GM12878 (cell line): ENCODE data around the gene STX7. TPM values are rescaled to one million over a fixed set of nuclear protein-coding genes. Genes with fewer than 3 reads are reported as not detected.

Experiments used
- ATAC-seq: fragments of 200-7000 bp; cut with Tn5 transposase; 3 replicates; pipeline ENCODE4 v1.9.1; 2020; ENCODE audit warnings: mild to moderate bottlenecking, moderate library complexity
- BruUV-seq: library from RNA; stranded (reverse); fragments of 400-500 nt; replicated peaks from 2 replicates; lab custom pipeline; 2021; lab: Mats Ljungman, UMichigan
- CTCF ChIA-PET: fragments of 300-600 bp; sonication (Branson Sonifier 250); formaldehyde crosslinking; extraction: SDS; loops from one replicate; lab custom pipeline; 2021; ENCODE audit warnings: inconsistent platforms; lab: Yijun Ruan, JAX
- POLR2A ChIA-PET: fragments of 350-600 bp; formaldehyde crosslinking; extraction: SDS; loops from one replicate; lab custom pipeline; 2021; ENCODE audit warnings: inconsistent platforms; lab: Charles Lee
- RAD21 ChIA-PET: fragments of 300-600 bp; sonication (Branson Sonifier 250); formaldehyde crosslinking; loops from one replicate; lab custom pipeline; 2023; ENCODE audit warnings: antibody characterized with exemption; ENCODE audit not compliant: unreplicated experiment; lab: Charles Lee
- SMC1A ChIA-PET: fragments of 300-600 bp; sonication (Branson Sonifier 250); formaldehyde crosslinking; loops from one replicate; lab custom pipeline; 2023; ENCODE audit not compliant: unreplicated experiment, uncharacterized antibody; lab: Charles Lee
- DNase-seq: peaks from one replicate; pipeline ENCODE4 v3.0.0-alpha.2; 2011; ENCODE audit warnings: low read depth, low spot score
- FAIRE-seq: peaks from 3 replicates; lab custom pipeline; 2011; peaks lifted over from hg19 to GRCh38; lab: Jason Lieb, UNC
- H2AFZ ChIP-seq: 2 replicates; pipeline ENCODE4 v1.6.0; 2011; ENCODE audit warnings: low read depth, low read length, control low read depth; ENCODE audit not compliant: control insufficient read depth
- H3K27ac ChIP-seq: 2 replicates; pipeline ENCODE4 v1.5.1; 2011; ENCODE audit warnings: control low read depth; ENCODE audit not compliant: control insufficient read depth, insufficient read depth
- H3K27me3 ChIP-seq, 2 experiments: replicated peaks in 1 of 2; 2 replicates each; pipeline versions ENCODE4 v1.6.0 to v1.6.1; 2011; ENCODE audit warnings: low read length in 1 of 2; ENCODE audit not compliant: control insufficient read depth in 2 of 2, insufficient read depth in 2 of 2
- H3K36me3 ChIP-seq, 2 experiments: 2 replicates each; pipeline ENCODE4 v1.5.1; 2011; ENCODE audit warnings: low read length in 1 of 2; ENCODE audit not compliant: control insufficient read depth in 2 of 2, insufficient read depth in 2 of 2
- H3K4me1 ChIP-seq: 2 replicates; pipeline ENCODE4 v1.6.1; 2011; ENCODE audit warnings: mild to moderate bottlenecking, low read length, moderate library complexity, mixed read lengths; ENCODE audit not compliant: control insufficient read depth, insufficient read depth
- H3K4me2 ChIP-seq: 2 replicates; pipeline ENCODE4 v1.6.0; 2011; ENCODE audit warnings: control low read depth; ENCODE audit not compliant: control insufficient read depth, insufficient read depth
- H3K4me3 ChIP-seq: fragments of 200-600 bp; sonication (generic); 2 replicates; pipeline ENCODE4 v1.5.1; 2016
- H3K79me2 ChIP-seq: 2 replicates; pipeline ENCODE4 v1.6.0; 2011; ENCODE audit warnings: low read length; ENCODE audit not compliant: control insufficient read depth, insufficient read depth
- H3K9ac ChIP-seq: 2 replicates; pipeline ENCODE4 v1.8.0; 2011; ENCODE audit warnings: low read length, control low read depth, mixed read lengths; ENCODE audit not compliant: control insufficient read depth, insufficient read depth
- H3K9me3 ChIP-seq: replicated peaks from 3 replicates; pipeline ENCODE4 v1.5.1; 2011; ENCODE audit warnings: mild to moderate bottlenecking, low read length; ENCODE audit not compliant: control insufficient read depth, insufficient read depth
- H4K20me1 ChIP-seq: 2 replicates; pipeline ENCODE4 v1.6.0; 2011; ENCODE audit not compliant: control insufficient read depth, insufficient read depth
- EGR1 ChIP-seq, 2 experiments: IDR thresholded peaks; 1 replicate in 1 of 2; 2 replicates in 1 of 2; pipeline ENCODE4 v1.6.1; 2011 to 2012; ENCODE audit warnings: low read depth in 2 of 2, low read length in 2 of 2, borderline replicate concordance in 1 of 2, mild to moderate bottlenecking in 1 of 2, moderate library complexity in 1 of 2
- FOS ChIP-seq: IDR thresholded peaks from 3 replicates; pipeline ENCODE4 v1.6.1; 2011; ENCODE audit warnings: borderline replicate concordance; ENCODE audit not compliant: insufficient read length; ENCODE audit errors: extremely low read depth
- FOXK2 ChIP-seq: fragments of 450-650 bp; IDR thresholded peaks from 2 replicates; pipeline ENCODE4 v1.6.1; 2017; ENCODE audit warnings: mild to moderate bottlenecking, moderate library complexity
- KLF5 ChIP-seq: fragments of 450-650 bp; IDR thresholded peaks from 2 replicates; pipeline ENCODE4 v1.6.1; 2014; ENCODE audit warnings: mild to moderate bottlenecking; ENCODE audit not compliant: partially characterized antibody
- MTA3 ChIP-seq: IDR thresholded peaks from 2 replicates; pipeline ENCODE4 v1.6.1; 2012; ENCODE audit warnings: low read length, inconsistent platforms, borderline replicate concordance
- WGBS: methylation state at CpG from one replicate; pipeline ENCODE4 v1.1.6; 2016; ENCODE audit warnings: low lambda C conversion rate; ENCODE audit not compliant: insufficient replicate concordance, insufficient coverage; ENCODE audit errors: missing lambda C conversion rate; 5-methylcytosine and 5-hydroxymethylcytosine counted together
- in situ Hi-C: fragments of 300-500 bp; cut with MboI; formaldehyde crosslinking; loops from 9 replicates; pipeline ENCODE4 v1.14.3; 2018; ENCODE audit warnings: mixed read lengths
- intact Hi-C: fragments of 100-400 bp; cut with micrococcal nuclease; formaldehyde crosslinking; loops from one replicate; pipeline ENCODE4 v1.14.2; 2022; ENCODE audit not compliant: unreplicated experiment
- polyA plus RNA-seq, 11 experiments: library from polyadenylated mRNA; depleted of rRNA in 4 of 11; unstranded in 6 of 11; stranded (reverse) in 5 of 11; fragments of >200 nt; fragmentation: Nextera tagmentation in 4 of 11; fragmentation: Illumina TruSeq in 1 of 11; extraction: Ambion mirVana in 4 of 11; extraction: Trizol in 1 of 11; gene quantifications; 1 replicate in 1 of 11; 2 replicates in 10 of 11; pipeline versions ENCODE4 v1.2.1 to v1.2.3, GENCODE V29; 2011 to 2016; ENCODE audit warnings: inconsistent platforms in 2 of 11, missing spikeins in 2 of 11, low read depth in 1 of 11
- total RNA-seq, 4 experiments: library from RNA; depleted of rRNA in 3 of 4; stranded (reverse); fragments of >200 nt in 3 of 4; fragmentation: Illumina TruSeq in 1 of 4; extraction: Trizol in 1 of 4; gene quantifications; 2 replicates each; pipeline versions ENCODE4 v1.2.1 to v1.2.3, GENCODE V29; 2013 to 2021
- TF ChIP-seq, protein P1 (sequence below): fragments of 450-650 bp; IDR thresholded peaks from 2 replicates; pipeline ENCODE4 v1.6.1; 2016; ENCODE audit warnings: mild to moderate bottlenecking
- TF ChIP-seq, protein P2 (sequence below): fragments of 450-650 bp; IDR thresholded peaks from 2 replicates; pipeline ENCODE4 v1.6.1; 2017; ENCODE audit warnings: mild to moderate bottlenecking, low read depth, inconsistent platforms; ENCODE audit not compliant: poor library complexity, severe bottlenecking
- TF ChIP-seq, protein P3 (sequence below): fragments of 450-650 bp; IDR thresholded peaks from 2 replicates; pipeline ENCODE4 v1.6.1; 2017; ENCODE audit warnings: mild to moderate bottlenecking, moderate library complexity
- TF ChIP-seq, protein P4 (sequence below): fragments of 450-650 bp; IDR thresholded peaks from 2 replicates; pipeline ENCODE4 v1.6.1; 2017; ENCODE audit warnings: mild to moderate bottlenecking, moderate library complexity

STX7 gene
- total and polyA plus RNA-seq, 10 of the 15 experiments (the other 5 are each of a cell fraction or from before 2014, with no cell fraction given), result 26.5 to 75.5 (median 51.3) TPM

DNA sequence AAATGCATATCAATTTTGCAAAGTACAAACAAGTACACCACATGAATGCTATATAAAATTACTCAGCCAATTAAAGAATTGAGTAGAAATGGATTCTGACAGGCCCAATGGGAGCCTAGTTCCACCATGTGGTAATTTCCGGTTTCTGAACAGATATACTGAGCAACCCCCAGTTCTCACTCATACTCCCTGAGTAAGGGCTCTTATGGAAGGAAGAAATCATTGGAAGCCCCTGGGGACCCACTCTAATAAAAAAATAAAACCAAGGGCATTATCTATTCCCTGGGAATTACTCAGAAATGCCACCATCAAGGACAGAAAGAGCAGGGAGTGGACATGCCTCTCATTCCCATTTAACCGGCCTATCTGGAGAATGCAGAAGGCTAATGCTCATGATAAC, 34.6 kb downstream of the STX7 start (continued):
- TF ChIP-seq, protein P1, sequence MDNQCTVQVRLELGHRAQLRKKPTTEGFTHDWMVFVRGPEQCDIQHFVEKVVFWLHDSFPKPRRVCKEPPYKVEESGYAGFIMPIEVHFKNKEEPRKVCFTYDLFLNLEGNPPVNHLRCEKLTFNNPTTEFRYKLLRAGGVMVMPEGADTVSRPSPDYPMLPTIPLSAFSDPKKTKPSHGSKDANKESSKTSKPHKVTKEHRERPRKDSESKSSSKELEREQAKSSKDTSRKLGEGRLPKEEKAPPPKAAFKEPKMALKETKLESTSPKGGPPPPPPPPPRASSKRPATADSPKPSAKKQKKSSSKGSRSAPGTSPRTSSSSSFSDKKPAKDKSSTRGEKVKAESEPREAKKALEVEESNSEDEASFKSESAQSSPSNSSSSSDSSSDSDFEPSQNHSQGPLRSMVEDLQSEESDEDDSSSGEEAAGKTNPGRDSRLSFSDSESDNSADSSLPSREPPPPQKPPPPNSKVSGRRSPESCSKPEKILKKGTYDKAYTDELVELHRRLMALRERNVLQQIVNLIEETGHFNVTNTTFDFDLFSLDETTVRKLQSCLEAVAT, result no peak
- no peak for TF ChIP-seq KLF5
- TF ChIP-seq MTA3, result no peak
- TF ChIP-seq EGR1 (IDR thresholded peaks at IDR 0.05; ENCODE audit: borderline replicate concordance in 1 of 2, low read depth in 2 of 2, low read length in 2 of 2), result no peak
- TF ChIP-seq, protein P2, sequence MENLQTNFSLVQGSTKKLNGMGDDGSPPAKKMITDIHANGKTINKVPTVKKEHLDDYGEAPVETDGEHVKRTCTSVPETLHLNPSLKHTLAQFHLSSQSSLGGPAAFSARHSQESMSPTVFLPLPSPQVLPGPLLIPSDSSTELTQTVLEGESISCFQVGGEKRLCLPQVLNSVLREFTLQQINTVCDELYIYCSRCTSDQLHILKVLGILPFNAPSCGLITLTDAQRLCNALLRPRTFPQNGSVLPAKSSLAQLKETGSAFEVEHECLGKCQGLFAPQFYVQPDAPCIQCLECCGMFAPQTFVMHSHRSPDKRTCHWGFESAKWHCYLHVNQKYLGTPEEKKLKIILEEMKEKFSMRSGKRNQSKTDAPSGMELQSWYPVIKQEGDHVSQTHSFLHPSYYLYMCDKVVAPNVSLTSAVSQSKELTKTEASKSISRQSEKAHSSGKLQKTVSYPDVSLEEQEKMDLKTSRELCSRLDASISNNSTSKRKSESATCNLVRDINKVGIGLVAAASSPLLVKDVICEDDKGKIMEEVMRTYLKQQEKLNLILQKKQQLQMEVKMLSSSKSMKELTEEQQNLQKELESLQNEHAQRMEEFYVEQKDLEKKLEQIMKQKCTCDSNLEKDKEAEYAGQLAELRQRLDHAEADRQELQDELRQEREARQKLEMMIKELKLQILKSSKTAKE, result no peak
- no peak for TF ChIP-seq FOXK2
- TF ChIP-seq, all 136 proteins: peak for 0

DNA sequence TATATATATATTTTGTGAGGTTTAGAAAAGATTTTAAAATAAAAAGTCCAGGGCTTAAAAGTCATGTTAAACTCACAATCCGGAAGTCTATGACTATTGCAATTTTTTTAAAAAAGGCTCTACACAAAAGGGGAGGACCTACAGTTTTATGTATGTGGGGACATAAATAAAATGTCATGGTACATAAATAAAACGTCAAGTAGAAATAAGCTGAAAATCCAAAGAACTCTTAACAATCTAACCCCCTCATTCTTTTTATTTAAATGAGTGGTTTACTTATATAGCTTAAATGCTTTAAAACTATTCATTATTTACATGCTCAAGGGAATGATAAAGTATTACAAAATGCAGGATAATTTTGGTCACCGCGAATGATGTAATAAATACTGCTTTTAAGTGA, 36.2 kb downstream of the STX7 start:
- no peaks in the 10 kb centered on the region for H3K9me3 ChIP-seq
- no peaks in the 10 kb centered on the region for H3K27me3 ChIP-seq
- intact Hi-C loops, result no loop called here
- H3K4me2 ChIP-seq, result no peak overlapping the region
- H3K4me3 ChIP-seq, result no peak overlapping the region
- no peak overlapping the region for H3K9ac ChIP-seq
- H3K27ac ChIP-seq, result no peak overlapping the region
- ATAC-seq, result no peak
- in situ Hi-C loops, result no loop called here
- DNase-seq, result no peak
- peaks cover 3% of the 10 kb centered on the region for H4K20me1 ChIP-seq
- FAIRE-seq, result no peak
- ChIA-PET SMC1A (interaction anchor here (1.0 to 1.3 kb wide), 4 partner anchors 9 to 197 kb away, joined by 3 to 6 read pairs (median 4); no protein-coding TSS in a partner anchor), POLR2A (no interaction called here), RAD21 (no interaction called here), CTCF (interaction anchor here (0.9 to 1.3 kb wide), 5 partner anchors 10 to 197 kb away, joined by 3 to 9 read pairs (median 4); no protein-coding TSS in a partner anchor)
- 66% methylated on average over 4 of the region's 4 CpGs for WGBS
- H2AFZ ChIP-seq, result no peak overlapping the region
- peaks cover 45% of the 10 kb centered on the region for H3K79me2 ChIP-seq
- no TSS peak for BruUV-seq
- H3K36me3 ChIP-seq, result peaks cover 2 to 20% of the 10 kb centered on the region in 2 experiments
- peaks cover 7% of the 10 kb centered on the region for H3K4me1 ChIP-seq
- TF ChIP-seq, protein P3, sequence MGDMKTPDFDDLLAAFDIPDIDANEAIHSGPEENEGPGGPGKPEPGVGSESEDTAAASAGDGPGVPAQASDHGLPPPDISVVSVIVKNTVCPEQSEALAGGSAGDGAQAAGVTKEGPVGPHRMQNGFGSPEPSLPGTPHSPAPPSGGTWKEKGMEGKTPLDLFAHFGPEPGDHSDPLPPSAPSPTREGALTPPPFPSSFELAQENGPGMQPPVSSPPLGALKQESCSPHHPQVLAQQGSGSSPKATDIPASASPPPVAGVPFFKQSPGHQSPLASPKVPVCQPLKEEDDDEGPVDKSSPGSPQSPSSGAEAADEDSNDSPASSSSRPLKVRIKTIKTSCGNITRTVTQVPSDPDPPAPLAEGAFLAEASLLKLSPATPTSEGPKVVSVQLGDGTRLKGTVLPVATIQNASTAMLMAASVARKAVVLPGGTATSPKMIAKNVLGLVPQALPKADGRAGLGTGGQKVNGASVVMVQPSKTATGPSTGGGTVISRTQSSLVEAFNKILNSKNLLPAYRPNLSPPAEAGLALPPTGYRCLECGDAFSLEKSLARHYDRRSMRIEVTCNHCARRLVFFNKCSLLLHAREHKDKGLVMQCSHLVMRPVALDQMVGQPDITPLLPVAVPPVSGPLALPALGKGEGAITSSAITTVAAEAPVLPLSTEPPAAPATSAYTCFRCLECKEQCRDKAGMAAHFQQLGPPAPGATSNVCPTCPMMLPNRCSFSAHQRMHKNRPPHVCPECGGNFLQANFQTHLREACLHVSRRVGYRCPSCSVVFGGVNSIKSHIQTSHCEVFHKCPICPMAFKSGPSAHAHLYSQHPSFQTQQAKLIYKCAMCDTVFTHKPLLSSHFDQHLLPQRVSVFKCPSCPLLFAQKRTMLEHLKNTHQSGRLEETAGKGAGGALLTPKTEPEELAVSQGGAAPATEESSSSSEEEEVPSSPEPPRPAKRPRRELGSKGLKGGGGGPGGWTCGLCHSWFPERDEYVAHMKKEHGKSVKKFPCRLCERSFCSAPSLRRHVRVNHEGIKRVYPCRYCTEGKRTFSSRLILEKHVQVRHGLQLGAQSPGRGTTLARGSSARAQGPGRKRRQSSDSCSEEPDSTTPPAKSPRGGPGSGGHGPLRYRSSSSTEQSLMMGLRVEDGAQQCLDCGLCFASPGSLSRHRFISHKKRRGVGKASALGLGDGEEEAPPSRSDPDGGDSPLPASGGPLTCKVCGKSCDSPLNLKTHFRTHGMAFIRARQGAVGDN, result no peak
- TF ChIP-seq, protein P4, sequence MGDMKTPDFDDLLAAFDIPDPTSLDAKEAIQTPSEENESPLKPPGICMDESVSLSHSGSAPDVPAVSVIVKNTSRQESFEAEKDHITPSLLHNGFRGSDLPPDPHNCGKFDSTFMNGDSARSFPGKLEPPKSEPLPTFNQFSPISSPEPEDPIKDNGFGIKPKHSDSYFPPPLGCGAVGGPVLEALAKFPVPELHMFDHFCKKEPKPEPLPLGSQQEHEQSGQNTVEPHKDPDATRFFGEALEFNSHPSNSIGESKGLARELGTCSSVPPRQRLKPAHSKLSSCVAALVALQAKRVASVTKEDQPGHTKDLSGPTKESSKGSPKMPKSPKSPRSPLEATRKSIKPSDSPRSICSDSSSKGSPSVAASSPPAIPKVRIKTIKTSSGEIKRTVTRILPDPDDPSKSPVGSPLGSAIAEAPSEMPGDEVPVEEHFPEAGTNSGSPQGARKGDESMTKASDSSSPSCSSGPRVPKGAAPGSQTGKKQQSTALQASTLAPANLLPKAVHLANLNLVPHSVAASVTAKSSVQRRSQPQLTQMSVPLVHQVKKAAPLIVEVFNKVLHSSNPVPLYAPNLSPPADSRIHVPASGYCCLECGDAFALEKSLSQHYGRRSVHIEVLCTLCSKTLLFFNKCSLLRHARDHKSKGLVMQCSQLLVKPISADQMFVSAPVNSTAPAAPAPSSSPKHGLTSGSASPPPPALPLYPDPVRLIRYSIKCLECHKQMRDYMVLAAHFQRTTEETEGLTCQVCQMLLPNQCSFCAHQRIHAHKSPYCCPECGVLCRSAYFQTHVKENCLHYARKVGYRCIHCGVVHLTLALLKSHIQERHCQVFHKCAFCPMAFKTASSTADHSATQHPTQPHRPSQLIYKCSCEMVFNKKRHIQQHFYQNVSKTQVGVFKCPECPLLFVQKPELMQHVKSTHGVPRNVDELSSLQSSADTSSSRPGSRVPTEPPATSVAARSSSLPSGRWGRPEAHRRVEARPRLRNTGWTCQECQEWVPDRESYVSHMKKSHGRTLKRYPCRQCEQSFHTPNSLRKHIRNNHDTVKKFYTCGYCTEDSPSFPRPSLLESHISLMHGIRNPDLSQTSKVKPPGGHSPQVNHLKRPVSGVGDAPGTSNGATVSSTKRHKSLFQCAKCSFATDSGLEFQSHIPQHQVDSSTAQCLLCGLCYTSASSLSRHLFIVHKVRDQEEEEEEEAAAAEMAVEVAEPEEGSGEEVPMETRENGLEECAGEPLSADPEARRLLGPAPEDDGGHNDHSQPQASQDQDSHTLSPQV, result no peak
- TF ChIP-seq FOS, result no peak
